Lower leg skin (tissue), 4 donors: Measurements from ENCODE around the gene CRNN. TPM values are rescaled to one million over a fixed set of nuclear protein-coding genes. Genes with fewer than 3 reads are reported as not detected.

Experiments used
- DNase-seq, 2 donors: peaks; one replicate each; pipeline ENCODE4 v3.0.0-alpha.2; 2019; ENCODE audit warnings: low spot score in 2 of 2
- H3K4me3 ChIP-seq: fragments of 200-600 bp; sonication (generic); 2 replicates; pipeline ENCODE4 v1.5.1; 2017; ENCODE audit warnings: mild to moderate bottlenecking, low read depth; ENCODE audit not compliant: poor library complexity, severe bottlenecking
- CTCF ChIP-seq, 3 donors: fragments of 450-650 bp; IDR thresholded peaks; one replicate each; pipeline ENCODE4 v1.5.1; 2016; ENCODE audit warnings: antibody characterized with exemption in 3 of 3, mild to moderate bottlenecking in 3 of 3, moderate library complexity in 2 of 3
- POLR2A ChIP-seq, 2 donors: fragments of 450-650 bp; IDR thresholded peaks; one replicate each; pipeline ENCODE4 v1.6.1; 2016 to 2017; ENCODE audit warnings: antibody characterized with exemption in 2 of 2, mild to moderate bottlenecking in 1 of 2, moderate library complexity in 1 of 2
- WGBS, 2 donors: methylation state at CpG; one replicate each; pipeline ENCODE4 v1.1.5; 2018; 5-methylcytosine and 5-hydroxymethylcytosine counted together
- intact Hi-C: fragments of 100-400 bp; cut with DNase I; formaldehyde crosslinking; loops from one replicate; pipeline ENCODE4 v1.15.0; 2023; ENCODE audit warnings: low total_unique reads
- total RNA-seq, 4 donors: library from RNA; depleted of rRNA; stranded (reverse); fragments of >200 nt; gene quantifications; one replicate each; pipeline ENCODE4 v1.1.0, GENCODE V29; 2016

The CRNN gene
- total RNA-seq: 1 to 10 TPM; 5.3 to 7.9 (median 7.4) TPM

GRCh38 chr1:152413909-152414308, at the start of gene CRNN:
Gene CRNN (minus strand): TSS chr1:152414263. CDS start chr1:152412233, 2,030 bp downstream.
- WGBS, 2 donors: 77 to 85% methylated on average over 3 of the region's 3 CpGs
- DNase-seq: no peak
- TF ChIP-seq CTCF (IDR thresholded peaks at IDR 0.05) (no peak), POLR2A (IDR thresholded peaks at IDR 0.05) (no peak)
- intact Hi-C loops: no loop called here
- no peak within 1 kb of the TSS for H3K4me3 ChIP-seq

GRCh38 chr1:152462636-152463035, 48.6 kb upstream of the CRNN start:
- WGBS, 2 donors: 94% methylated on average over 26 of the region's 26 CpGs
- intact Hi-C loops: loop anchor here (5.0 kb wide), 1 partner anchor 410 kb away; no protein-coding TSS in a partner anchor
- H3K4me3 ChIP-seq: no peak overlapping the region
- TF ChIP-seq CTCF (IDR thresholded peaks at IDR 0.05): no peak
- no peak for TF ChIP-seq POLR2A (IDR thresholded peaks at IDR 0.05)
- DNase-seq: peak in 1 of 2 donors; percentile 66

- peak; percentile 67 to 70 for DNase-seq
- no peak overlapping the region for H3K4me3 ChIP-seq
- WGBS, 2 donors: 5 to 8% methylated on average over 6 of the region's 6 CpGs
- intact Hi-C loops: loop anchor here (5.0 kb wide), 1 partner anchor 409 kb away; no protein-coding TSS in a partner anchor
- TF ChIP-seq CTCF (IDR thresholded peaks at IDR 0.05): no peak
- TF ChIP-seq POLR2A (IDR thresholded peaks at IDR 0.05): no peak
These were observed 47.5 kb upstream of the CRNN start for GRCh38 chr1:152461544-152461943.

GRCh38 chr1:152460529-152460899, 46.5 kb upstream of the CRNN start:
- 42 to 43% methylated on average over 3 of the region's 3 CpGs for WGBS, 2 donors
- no peak overlapping the region for H3K4me3 ChIP-seq
- no peak for DNase-seq
- intact Hi-C loops: loop anchor here (5.0 kb wide), 1 partner anchor 408 kb away; no protein-coding TSS in a partner anchor
- TF ChIP-seq CTCF (IDR thresholded peaks at IDR 0.05) (no peak), POLR2A (IDR thresholded peaks at IDR 0.05) (no peak)

- TF ChIP-seq CTCF (IDR thresholded peaks at IDR 0.05) (peak in 1 of 3 donors; percentile 26), POLR2A (IDR thresholded peaks at IDR 0.05) (no peak)
- peak in 1 of 2 donors; percentile 92 for DNase-seq
- no peak overlapping the region for H3K4me3 ChIP-seq
- intact Hi-C loops: loop anchor here (5.0 kb wide), 2 partner anchors 268 to 408 kb away; no protein-coding TSS in a partner anchor
- 47 to 49% methylated on average over 8 of the region's 8 CpGs for WGBS, 2 donors
These were observed 45.8 kb upstream of the CRNN start for GRCh38 chr1:152459596-152460528.
